K562 (cell line): ENCODE measurements around the gene DMWD. TPM values are rescaled to one million over a fixed set of nuclear protein-coding genes. Genes with fewer than 3 reads are reported as not detected.

Source experiments
- ATAC-seq: fragments of 200-7000 bp; cut with Tn5 transposase; 3 replicates; pipeline ENCODE4 v1.9.1; 2020; ENCODE audit warnings: moderate library complexity
- BruUV-seq: library from RNA; stranded (reverse); fragments of 400-500 nt; replicated peaks from 2 replicates; lab custom pipeline; 2021; lab: Mats Ljungman, UMichigan
- CTCF ChIA-PET: fragments of 300-600 bp; formaldehyde crosslinking; extraction: SDS; loops from one replicate; lab custom pipeline; 2021; ENCODE audit warnings: low intra/inter-chr PET ratio; lab: Yijun Ruan, JAX
- POLR2A ChIA-PET: fragments of 300-600, 350-650 bp; sonication (Branson Sonifier 250); formaldehyde crosslinking; extraction: SDS; loops from one replicate; lab custom pipeline; 2021; ENCODE audit warnings: antibody characterized with exemption, inconsistent platforms; lab: Yijun Ruan, JAX
- DNase-seq, 4 experiments: peaks; one replicate each; pipeline versions ENCODE4 v3.0.0 to v3.0.0-alpha.2; 2011 to 2018; ENCODE audit warnings: low spot score in 3 of 4, mixed read lengths in 3 of 4; ENCODE audit errors: extremely low read depth in 1 of 4
- FAIRE-seq: peaks from 2 replicates; lab custom pipeline; 2011; peaks lifted over from hg19 to GRCh38; lab: Jason Lieb, UNC
- H2AFZ ChIP-seq: 2 replicates; pipeline ENCODE4 v1.6.0; 2011; ENCODE audit warnings: low read depth, low read length, control low read depth, inconsistent platforms
- H3K27ac ChIP-seq: fragments of 200-600 bp; 3 replicates; pipeline ENCODE4 v1.8.0; 2011; ENCODE audit warnings: low read depth, mild to moderate bottlenecking, control low read depth, inconsistent platforms, low read length, moderate library complexity, mixed read lengths; ENCODE audit errors: extremely low read depth
- H3K27me3 ChIP-seq, 2 experiments: fragments of 300-600 bp in 1 of 2; 2 replicates in 1 of 2; 3 replicates in 1 of 2; pipeline versions ENCODE4 v1.6.0 to v1.8.0; 2011; ENCODE audit warnings: inconsistent platforms in 2 of 2, low read length in 2 of 2, mild to moderate bottlenecking in 1 of 2, mixed read lengths in 1 of 2, moderate library complexity in 1 of 2; ENCODE audit not compliant: control insufficient read depth in 2 of 2, insufficient read depth in 2 of 2
- H3K36me3 ChIP-seq: fragments of 300-600 bp; 3 replicates; pipeline ENCODE4 v1.8.0; 2011; ENCODE audit warnings: mild to moderate bottlenecking, low read length, inconsistent platforms; ENCODE audit not compliant: control insufficient read depth, insufficient read depth
- H3K4me1 ChIP-seq, 2 experiments: fragments of 200-600 bp in 1 of 2; replicated peaks in 1 of 2; 2 replicates in 1 of 2; 3 replicates in 1 of 2; pipeline versions ENCODE4 v1.5.1 to v1.8.0; 2011; ENCODE audit warnings: inconsistent platforms in 2 of 2, low read length in 2 of 2, mild to moderate bottlenecking in 1 of 2, mixed read lengths in 1 of 2, moderate library complexity in 1 of 2; ENCODE audit not compliant: control insufficient read depth in 2 of 2, insufficient read depth in 2 of 2
- H3K4me2 ChIP-seq: 2 replicates; pipeline ENCODE4 v1.6.1; 2011; ENCODE audit warnings: low read length, control low read depth, inconsistent platforms, mixed read lengths; ENCODE audit not compliant: insufficient read depth
- H3K4me3 ChIP-seq: fragments of 200-600 bp; sonication (generic), shearing (Covaris generic); 2 replicates; pipeline ENCODE4 v1.5.1; 2016; ENCODE audit warnings: control low read depth, inconsistent platforms
- H3K79me2 ChIP-seq: fragments of 200-600 bp; 3 replicates; pipeline ENCODE4 v1.8.0; 2011; ENCODE audit warnings: low read length, inconsistent platforms; ENCODE audit not compliant: control insufficient read depth, insufficient read depth
- H3K9ac ChIP-seq, 2 experiments: 2 replicates each; pipeline versions ENCODE4 v1.6.0 to v1.6.1; 2011; ENCODE audit warnings: low read depth in 2 of 2, low read length in 2 of 2, control low read depth in 1 of 2, inconsistent platforms in 1 of 2, mild to moderate bottlenecking in 1 of 2, mixed read lengths in 1 of 2; ENCODE audit not compliant: insufficient read depth in 1 of 2
- H3K9me1 ChIP-seq: one replicate; pipeline ENCODE4 v1.6.0; 2011; ENCODE audit warnings: inconsistent platforms, mild to moderate bottlenecking, low read length, moderate library complexity; ENCODE audit not compliant: control insufficient read depth, insufficient read depth
- H3K9me3 ChIP-seq: replicated peaks from 2 replicates; pipeline ENCODE4 v1.5.1; 2011; ENCODE audit warnings: low read depth, low read length, inconsistent platforms; ENCODE audit not compliant: control insufficient read depth, insufficient read depth
- H4K20me1 ChIP-seq: replicated peaks from 2 replicates; pipeline ENCODE4 v1.6.1; 2011; ENCODE audit warnings: low read length, inconsistent platforms, mixed read lengths; ENCODE audit not compliant: control insufficient read depth, insufficient read depth
- CCNT2 ChIP-seq: IDR thresholded peaks from 2 replicates; pipeline ENCODE4 v1.6.1; 2011; ENCODE audit warnings: borderline replicate concordance, low read depth, mild to moderate bottlenecking, moderate library complexity, mixed read lengths, low read length; ENCODE audit not compliant: insufficient read length; ENCODE audit errors: extremely low read depth
- ELF1 ChIP-seq: fragments of 200-800 bp; sonication (Bioruptor generic); IDR thresholded peaks from 2 replicates; pipeline ENCODE4 v1.6.1; 2016; ENCODE audit warnings: missing genetic modification characterization, missing compliant biosample characterization
- ELF2 ChIP-seq: fragments of 250-450 bp; sonication (Bioruptor Pico); IDR thresholded peaks from 2 replicates; pipeline ENCODE4 v1.5.0; 2021; ENCODE audit warnings: mild to moderate bottlenecking
- NELFE ChIP-seq: IDR thresholded peaks from 2 replicates; pipeline ENCODE4 v1.6.1; 2011; ENCODE audit warnings: mild to moderate bottlenecking; ENCODE audit not compliant: insufficient read depth, insufficient read length
- SAP30 ChIP-seq: fragments of 200-600 bp; sonication (generic); IDR thresholded peaks from 2 replicates; pipeline ENCODE4 v1.6.1; 2012; ENCODE audit warnings: borderline replicate concordance, low read depth, mild to moderate bottlenecking, moderate library complexity, low read length, control low read depth, inconsistent platforms; ENCODE audit not compliant: insufficient read depth, poor library complexity, severe bottlenecking
- SIN3B ChIP-seq: fragments of 450-650 bp; IDR thresholded peaks from 2 replicates; pipeline ENCODE4 v1.6.1; 2017; ENCODE audit warnings: low read depth, mild to moderate bottlenecking, moderate library complexity
- SRSF3 ChIP-seq: fragments of 200-400 bp; formaldehyde crosslinking; IDR thresholded peaks from 2 replicates; pipeline ENCODE4 v1.6.1; 2016; ENCODE audit warnings: mild to moderate bottlenecking, low read length, moderate library complexity; ENCODE audit not compliant: insufficient read depth
- YY1 ChIP-seq, 3 experiments: IDR thresholded peaks; 2 replicates each; pipeline ENCODE4 v1.6.1; 2011; ENCODE audit warnings: low read length in 2 of 3, mild to moderate bottlenecking in 2 of 3, moderate library complexity in 2 of 3, borderline replicate concordance in 1 of 3, control low read depth in 1 of 3, low read depth in 1 of 3; ENCODE audit not compliant: insufficient read depth in 3 of 3, insufficient replicate concordance in 2 of 3, control insufficient read depth in 1 of 3, insufficient read length in 1 of 3; ENCODE audit errors: extremely low read depth in 1 of 3
- ZNF23 ChIP-seq: fragments of 250-450 bp; sonication (Bioruptor Pico); IDR thresholded peaks from 2 replicates; pipeline ENCODE4 v1.4.0; 2020; ENCODE audit warnings: mild to moderate bottlenecking
- WGBS: fragments of 100-300 bp; shearing (Covaris generic); methylation state at CpG from one replicate; pipeline ENCODE4 v1.1.6; 2016; ENCODE audit warnings: low coverage, mixed read lengths; ENCODE audit not compliant: insufficient coverage; ENCODE audit errors: missing lambda C conversion rate; 5-methylcytosine and 5-hydroxymethylcytosine counted together
- in situ Hi-C: fragments of 300-500 bp; cut with MboI; formaldehyde crosslinking; loops from 4 replicates; pipeline ENCODE4 v1.15.0; 2018; ENCODE audit warnings: inconsistent platforms, mixed read lengths
- intact Hi-C: fragments of 100-400 bp; cut with micrococcal nuclease; formaldehyde crosslinking; loops from 2 replicates; pipeline ENCODE4 v1.14.2; 2022
- polyA plus RNA-seq, 8 experiments: library from polyadenylated mRNA; depleted of rRNA in 4 of 8; stranded (reverse) in 5 of 8; unstranded in 3 of 8; fragments of >200 nt; fragmentation: Nextera tagmentation in 2 of 8; fragmentation: Illumina TruSeq in 1 of 8; extraction: Ambion mirVana in 2 of 8; extraction: Trizol in 1 of 8; gene quantifications; 2 replicates each; pipeline versions ENCODE4 v1.2.1 to v1.2.3, GENCODE V29; 2011 to 2014; ENCODE audit warnings: inconsistent platforms in 1 of 8, missing spikeins in 1 of 8
- total RNA-seq, 7 experiments: library from RNA; depleted of rRNA in 6 of 7; stranded (reverse); fragments of >200 nt in 6 of 7; fragmentation: Illumina TruSeq in 2 of 7; extraction: Trizol in 2 of 7; gene quantifications; 2 replicates each; pipeline versions ENCODE4 v1.2.1 to v1.2.3, GENCODE V29; 2011 to 2021; ENCODE audit warnings: low replicate concordance in 1 of 7
- TF ChIP-seq, protein P1 (sequence below): fragments of 450-650 bp; IDR thresholded peaks from 2 replicates; pipeline ENCODE4 v1.6.1; 2014; ENCODE audit warnings: low read depth, mild to moderate bottlenecking, moderate library complexity, borderline replicate concordance

The DMWD gene
- total and polyA plus RNA-seq, 9 of the 15 experiments (the other 6 are each of a cell fraction or from before 2014, with no cell fraction given), result 4.7 to 54.6 (median 19.0) TPM

DNA sequence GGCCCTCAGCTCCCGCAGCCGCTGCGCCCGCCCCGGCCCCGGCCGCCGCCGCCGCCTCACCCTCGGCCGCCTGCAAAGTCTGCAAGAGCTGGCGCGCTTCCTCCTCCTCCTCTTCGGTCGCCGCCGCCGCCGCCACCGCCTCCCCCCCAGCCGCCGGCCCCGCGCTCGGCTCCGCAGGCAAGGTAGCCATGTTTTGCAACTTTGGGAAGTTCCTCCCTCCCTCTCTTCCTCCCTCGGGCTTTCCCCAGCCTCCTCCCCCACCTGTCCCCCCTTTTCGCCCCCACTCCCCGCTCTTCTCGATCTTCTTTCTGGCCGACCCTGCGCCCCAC lies 24.0 kb downstream of the DMWD start:
- H4K20me1 ChIP-seq, result no peaks in the 10 kb centered on the region
- H3K9me3 ChIP-seq, result no peaks in the 10 kb centered on the region
- H3K27me3 ChIP-seq, result no peaks in the 10 kb centered on the region
- H3K27ac ChIP-seq, result peak overlapping the region; percentile 77
- H2AFZ ChIP-seq, result peak overlapping the region; percentile 58
- H3K9ac ChIP-seq, result peak overlapping the region; percentile 69 to 98; a peak in 3 of 4 replicates
- BruUV-seq, result no TSS peak
- peak overlapping the region; percentile 56 for H3K4me3 ChIP-seq
- ATAC-seq (no peak), DNase-seq (peak; percentile 38 to 59 (median 45)), FAIRE-seq (no peak)
- WGBS, result 0% methylated on average over 2 of the region's 33 CpGs
- in situ Hi-C loops (no loop called here), intact Hi-C loops (no loop called here)
- ChIA-PET POLR2A (interaction anchor here (0.9 to 5.9 kb wide), 5 partner anchors 12 to 86 kb away, joined by 3 to 70 read pairs (median 7); partner anchors contain the start of gene DMPK), CTCF (interaction anchor here (1.4 to 2.9 kb wide), 2 partner anchors 30 to 309 kb away, joined by 5 to 22 read pairs; no protein-coding TSS in a partner anchor)
- TF ChIP-seq SIN3B, result no peak
- no peak for TF ChIP-seq ZNF23
- TF ChIP-seq, protein P1, sequence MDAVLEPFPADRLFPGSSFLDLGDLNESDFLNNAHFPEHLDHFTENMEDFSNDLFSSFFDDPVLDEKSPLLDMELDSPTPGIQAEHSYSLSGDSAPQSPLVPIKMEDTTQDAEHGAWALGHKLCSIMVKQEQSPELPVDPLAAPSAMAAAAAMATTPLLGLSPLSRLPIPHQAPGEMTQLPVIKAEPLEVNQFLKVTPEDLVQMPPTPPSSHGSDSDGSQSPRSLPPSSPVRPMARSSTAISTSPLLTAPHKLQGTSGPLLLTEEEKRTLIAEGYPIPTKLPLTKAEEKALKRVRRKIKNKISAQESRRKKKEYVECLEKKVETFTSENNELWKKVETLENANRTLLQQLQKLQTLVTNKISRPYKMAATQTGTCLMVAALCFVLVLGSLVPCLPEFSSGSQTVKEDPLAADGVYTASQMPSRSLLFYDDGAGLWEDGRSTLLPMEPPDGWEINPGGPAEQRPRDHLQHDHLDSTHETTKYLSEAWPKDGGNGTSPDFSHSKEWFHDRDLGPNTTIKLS, result no peak; the same call in 1 of the 2 replicates
- no peak for TF ChIP-seq NELFE
- TF ChIP-seq YY1 (IDR thresholded peaks at IDR 0.05; ENCODE audit: borderline replicate concordance in 1 of 3, control insufficient read depth in 1 of 3, extremely low read depth in 1 of 3, insufficient read depth in 3 of 3, insufficient read length in 1 of 3, insufficient replicate concordance in 2 of 3, low read depth in 1 of 3, low read length in 2 of 3), result peak; percentile 5 to 81 (median 65)
- TF ChIP-seq ELF1, result peak; percentile 37; the same call in 1 of the 2 replicates
- TF ChIP-seq SRSF3, result no peak
- peak; percentile 28 for TF ChIP-seq CCNT2
- TF ChIP-seq SAP30, result no peak
- no peak for TF ChIP-seq ELF2
- H3K36me3 ChIP-seq, result peaks cover 6% of the 10 kb centered on the region; the same call in 1 of the 3 replicates
- H3K9me1 ChIP-seq, result no peaks in the 10 kb centered on the region
- H3K79me2 ChIP-seq, result peaks cover 17% of the 10 kb centered on the region; the same call in 2 of the 3 replicates
- peak overlapping the region; percentile 88 for H3K4me2 ChIP-seq
- H3K4me1 ChIP-seq, result peaks cover 10 to 83% of the 10 kb centered on the region in 2 experiments; a peak in 4 of 5 replicates
